ENCODE measurements around the gene SCOC. TPM values are rescaled to one million over a fixed set of nuclear protein-coding genes. Genes with fewer than 3 reads are reported as not detected.

The SCOC gene
- total and polyA plus RNA-seq, 2 donors (not counting 3 experiments of a cell fraction or from before 2014, with no cell fraction given): 12.3 to 38.3 TPM

DNA sequence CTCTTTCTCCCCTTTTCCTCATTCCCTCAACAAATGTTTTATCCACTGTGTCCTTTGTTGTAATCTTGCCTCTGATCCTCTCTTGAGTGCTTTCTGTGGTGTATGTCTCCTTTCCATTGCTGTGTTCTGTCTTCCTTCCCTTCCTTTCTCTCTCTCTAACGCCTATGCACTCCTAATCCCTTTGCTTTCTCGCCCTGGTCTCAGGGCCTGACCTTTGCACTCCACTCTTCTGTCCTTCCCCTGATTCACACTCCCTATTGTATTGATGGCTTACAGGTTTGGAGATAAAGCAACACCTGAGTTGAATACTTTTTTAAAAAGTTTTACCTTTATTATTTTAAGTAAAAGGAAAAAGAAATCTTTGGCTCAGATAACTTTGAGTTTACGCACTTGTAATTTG, 15.6 kb upstream of the SCOC start:
- BruUV-seq (replicated peaks): no TSS peak
- H3K36me3 ChIP-seq (ENCODE audit: control insufficient read depth in 2 of 2, extremely low read depth in 1 of 2, insufficient read depth in 2 of 2, low read length in 2 of 2): no peaks in the 10 kb centered on the region
- H3K27ac ChIP-seq (ENCODE audit: insufficient read depth, low read depth, low read length): no peak overlapping the region
- no peaks in the 10 kb centered on the region for H3K79me2 ChIP-seq (ENCODE audit: control insufficient read depth, insufficient read depth, low read length)
- ChIA-PET POLR2A (no interaction called here), CTCF (interaction anchor here (3.2 to 4.9 kb wide), 2 partner anchors 11 to 27 kb away, joined by 55 to 69 read pairs; no protein-coding TSS in a partner anchor)
- peaks cover 6% of the 10 kb centered on the region for H3K4me1 ChIP-seq (ENCODE audit: control insufficient read depth, extremely low read depth, insufficient read depth, low read length)
- no peak overlapping the region for H3K9ac ChIP-seq (replicated peaks; ENCODE audit: extremely low read depth, insufficient read depth, low read length)
- H3K4me2 ChIP-seq (ENCODE audit: insufficient read depth, low read length): no peak overlapping the region
- no peak overlapping the region for H2AFZ ChIP-seq (ENCODE audit: low read depth, low read length)
- FAIRE-seq (no peak), DNase-seq (ENCODE audit: low read depth, low spot score) (no peak)
- no peaks in the 10 kb centered on the region for H4K20me1 ChIP-seq (replicated peaks; ENCODE audit: control insufficient read depth, extremely low read depth, insufficient read depth, low read length)
- H3K27me3 ChIP-seq (ENCODE audit: control insufficient read depth in 2 of 2, insufficient read depth in 2 of 2, low read length in 2 of 2): peaks cover under 1 to 2% of the 10 kb centered on the region in 2 experiments
- no peaks in the 10 kb centered on the region for H3K9me3 ChIP-seq (replicated peaks; ENCODE audit: control insufficient read depth, insufficient read depth, low read length)
- dilution Hi-C loops (cut with MboI; ENCODE audit: extremely low pct_ligation_motif_present, low sequenced_read_pairs) (no loop called here), intact Hi-C loops (cut with micrococcal nuclease) (no loop called here)
- no peaks in the 10 kb centered on the region for H3K9me1 ChIP-seq (replicated peaks; ENCODE audit: control insufficient read depth, extremely low read depth, insufficient read depth, low read length)
- TF ChIP-seq JUN (IDR thresholded peaks at IDR 0.05; ENCODE audit: borderline replicate concordance, insufficient read depth, insufficient read length, low read depth) (no peak), EZH2 (IDR thresholded peaks at IDR 0.05; ENCODE audit: borderline replicate concordance, low read depth, low read length, severe bottlenecking) (no peak), GATA2 (IDR thresholded peaks at IDR 0.05; ENCODE audit: insufficient read depth, insufficient read length, low read depth, low read length) (no peak), POLR2A (IDR thresholded peaks at IDR 0.05; ENCODE audit: low read depth, low read length) (no peak), MYC (IDR thresholded peaks at IDR 0.05; ENCODE audit: low read depth, low read length) (no peak), FOS (IDR thresholded peaks at IDR 0.05; ENCODE audit: borderline replicate concordance, insufficient read depth, low read length) (no peak), POLR2AphosphoS5 (IDR thresholded peaks at IDR 0.05; ENCODE audit: insufficient read depth, low read depth, low read length) (no peak)
- TF ChIP-seq, protein P1, sequence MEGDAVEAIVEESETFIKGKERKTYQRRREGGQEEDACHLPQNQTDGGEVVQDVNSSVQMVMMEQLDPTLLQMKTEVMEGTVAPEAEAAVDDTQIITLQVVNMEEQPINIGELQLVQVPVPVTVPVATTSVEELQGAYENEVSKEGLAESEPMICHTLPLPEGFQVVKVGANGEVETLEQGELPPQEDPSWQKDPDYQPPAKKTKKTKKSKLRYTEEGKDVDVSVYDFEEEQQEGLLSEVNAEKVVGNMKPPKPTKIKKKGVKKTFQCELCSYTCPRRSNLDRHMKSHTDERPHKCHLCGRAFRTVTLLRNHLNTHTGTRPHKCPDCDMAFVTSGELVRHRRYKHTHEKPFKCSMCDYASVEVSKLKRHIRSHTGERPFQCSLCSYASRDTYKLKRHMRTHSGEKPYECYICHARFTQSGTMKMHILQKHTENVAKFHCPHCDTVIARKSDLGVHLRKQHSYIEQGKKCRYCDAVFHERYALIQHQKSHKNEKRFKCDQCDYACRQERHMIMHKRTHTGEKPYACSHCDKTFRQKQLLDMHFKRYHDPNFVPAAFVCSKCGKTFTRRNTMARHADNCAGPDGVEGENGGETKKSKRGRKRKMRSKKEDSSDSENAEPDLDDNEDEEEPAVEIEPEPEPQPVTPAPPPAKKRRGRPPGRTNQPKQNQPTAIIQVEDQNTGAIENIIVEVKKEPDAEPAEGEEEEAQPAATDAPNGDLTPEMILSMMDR (IDR thresholded peaks at IDR 0.05; ENCODE audit: extremely low read depth in 1 of 2, insufficient read depth in 1 of 2, low read depth in 1 of 2, low read length in 2 of 2): no peak
- TF ChIP-seq, protein P2, sequence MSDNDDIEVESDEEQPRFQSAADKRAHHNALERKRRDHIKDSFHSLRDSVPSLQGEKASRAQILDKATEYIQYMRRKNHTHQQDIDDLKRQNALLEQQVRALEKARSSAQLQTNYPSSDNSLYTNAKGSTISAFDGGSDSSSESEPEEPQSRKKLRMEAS (IDR thresholded peaks at IDR 0.05; ENCODE audit: insufficient read depth, insufficient read length): no peak
- H3K4me3 ChIP-seq (replicated peaks in 1 of 3; ENCODE audit: insufficient read depth in 1 of 3, low read depth in 1 of 3, low read length in 3 of 3): no peak overlapping the region

Measured in endothelial cell of umbilical vein (primary cell).